HEK293 (cell line): ENCODE data around the gene NUP54.

Source experiments
- CTCF ChIP-seq: fragments of 450-650 bp; formaldehyde crosslinking; IDR thresholded peaks from 2 replicates; pipeline ENCODE4 v1.5.1; 2016; ENCODE audit warnings: missing biosample characterization, missing genetic modification characterization
- HOXC10 ChIP-seq: sonication (generic); formaldehyde crosslinking; IDR thresholded peaks from 2 replicates; pipeline ENCODE4 v1.8.1; 2023; ENCODE audit warnings: mild to moderate bottlenecking, missing genetic modification reagents
- HOXD13 ChIP-seq: sonication (generic); formaldehyde crosslinking; IDR thresholded peaks from 2 replicates; pipeline ENCODE4 v1.8.0; 2022; ENCODE audit warnings: missing genetic modification reagents, borderline replicate concordance
- REST ChIP-seq: fragments of 450-650 bp; formaldehyde crosslinking; IDR thresholded peaks from 2 replicates; pipeline ENCODE4 v1.5.1; 2016; ENCODE audit warnings: missing biosample characterization, missing genetic modification characterization
- ZBTB48 ChIP-seq: fragments of 450-650 bp; formaldehyde crosslinking; IDR thresholded peaks from 2 replicates; pipeline ENCODE4 v1.5.1; 2016; ENCODE audit warnings: missing biosample characterization, missing genetic modification characterization
- ZBTB8A ChIP-seq: fragments of 450-650 bp; formaldehyde crosslinking; IDR thresholded peaks from 2 replicates; pipeline ENCODE4 v1.5.1; 2016; ENCODE audit warnings: missing biosample characterization, missing genetic modification characterization
- ZFP41 ChIP-seq: fragments of 450-650 bp; formaldehyde crosslinking; IDR thresholded peaks from 2 replicates; pipeline ENCODE4 v1.5.1; 2016; ENCODE audit warnings: missing biosample characterization, missing genetic modification characterization, borderline replicate concordance
- ZNF114 ChIP-seq: fragments of 450-650 bp; formaldehyde crosslinking; IDR thresholded peaks from 2 replicates; pipeline ENCODE4 v1.5.0; 2017; ENCODE audit warnings: missing biosample characterization, missing genetic modification characterization
- ZNF140 ChIP-seq: fragments of 450-650 bp; formaldehyde crosslinking; IDR thresholded peaks from 2 replicates; pipeline ENCODE4 v1.5.1; 2016; ENCODE audit warnings: missing biosample characterization, missing genetic modification characterization
- ZNF24 ChIP-seq: fragments of 450-650 bp; formaldehyde crosslinking; IDR thresholded peaks from 2 replicates; pipeline ENCODE4 v1.5.1; 2016; ENCODE audit warnings: missing biosample characterization, missing genetic modification characterization
- ZNF521 ChIP-seq: fragments of 450-650 bp; formaldehyde crosslinking; IDR thresholded peaks from 2 replicates; pipeline ENCODE4 v1.5.1; 2017; ENCODE audit warnings: missing biosample characterization, mild to moderate bottlenecking, missing genetic modification characterization

GRCh38 chr4:76188557-76188956 is 40.4 kb upstream of the NUP54 start:
- TF ChIP-seq CTCF (tag by site-specific recombination) (no peak), ZNF521 (tag by site-specific recombination) (no peak), ZBTB8A (no peak), HOXD13 (CRISPR knock-in tag) (no peak), ZFP41 (tag by site-specific recombination) (no peak), ZBTB48 (tag by site-specific recombination) (no peak), ZNF114 (tag by site-specific recombination) (no peak), ZNF24 (no peak), HOXC10 (CRISPR knock-in tag) (no peak), REST (tag by site-specific recombination) (peak; percentile 50; the same call in 1 of the 2 replicates), ZNF140 (no peak)
